IPS DF 6.9 (cell line): ENCODE results near the gene GTF2E1.
"Not testable (repeated sequence)": the region's sequence is repeated elsewhere in the genome, so short reads cannot be mapped to it uniquely, and the experiment has no call there.

Experiments used
- DNase-seq: peaks from one replicate; pipeline ENCODE4 v3.0.0-alpha.2; 2013; ENCODE audit warnings: low read depth, low spot score
- H3K27ac ChIP-seq: one replicate; pipeline ENCODE4 v1.5.1; 2013; ENCODE audit warnings: low read length, control low read depth
- H3K27me3 ChIP-seq: 2 replicates; pipeline ENCODE4 v1.6.1; 2013; ENCODE audit warnings: mild to moderate bottlenecking, low read length; ENCODE audit not compliant: control insufficient read depth, insufficient read depth
- H3K36me3 ChIP-seq: 2 replicates; pipeline ENCODE4 v1.6.1; 2013; ENCODE audit warnings: low read length; ENCODE audit not compliant: control insufficient read depth, insufficient read depth
- H3K4me1 ChIP-seq: 2 replicates; pipeline ENCODE4 v1.6.1; 2013; ENCODE audit warnings: low read length; ENCODE audit not compliant: control insufficient read depth, insufficient read depth
- H3K4me3 ChIP-seq: 2 replicates; pipeline ENCODE4 v1.5.1; 2013; ENCODE audit warnings: mild to moderate bottlenecking, low read length
- H3K9me3 ChIP-seq: 2 replicates; pipeline ENCODE4 v1.6.1; 2013; ENCODE audit warnings: low read length, inconsistent platforms; ENCODE audit not compliant: control insufficient read depth, insufficient read depth
- WGBS: extraction: QIAGEN DNeasy Blood & Tissue Kit; methylation state at CpG from one replicate; pipeline ENCODE4 v1.1.7; 2013; ENCODE audit warnings: mixed read lengths, missing lambda C conversion rate; ENCODE audit not compliant: insufficient read length, insufficient coverage; 5-methylcytosine and 5-hydroxymethylcytosine counted together

GTF2E1 gene

DNA sequence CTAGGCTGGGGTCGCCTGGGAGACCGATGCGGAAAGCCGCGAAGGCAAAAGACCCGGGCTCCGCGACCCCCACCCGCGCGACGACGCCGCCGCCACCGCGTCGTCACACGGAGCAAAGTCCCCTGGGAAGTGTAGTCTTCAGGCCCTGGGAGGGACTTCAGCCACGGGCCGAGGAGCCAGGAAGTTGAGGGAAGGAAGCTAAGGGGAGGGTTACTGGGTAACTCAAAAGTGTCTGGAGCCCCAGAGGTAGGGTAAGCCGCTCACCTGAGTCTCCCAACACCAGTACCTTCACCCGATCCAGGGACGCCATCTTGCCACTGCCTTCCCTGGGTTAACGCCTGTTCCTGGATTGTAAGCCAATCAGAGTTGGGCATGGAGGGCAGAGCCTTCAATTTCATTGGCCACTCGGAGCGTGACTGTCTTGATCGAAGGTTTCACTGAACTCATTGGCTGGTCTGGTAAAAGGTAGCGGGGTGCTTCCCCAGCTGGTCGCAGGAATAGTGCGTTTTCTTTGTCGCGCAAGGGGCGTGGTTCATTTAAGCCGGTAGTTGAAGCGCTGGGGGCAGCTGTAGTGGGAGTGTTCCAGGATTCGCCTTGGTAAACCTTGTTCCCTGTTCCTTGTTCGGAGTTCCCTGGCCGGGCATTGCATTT, at the start of gene GTF2E1, which contains the start of gene RABL3:
GTF2E1 (plus strand) TSS at position 547 of the 651 bp plus-strand sequence. CDS start 7,809 bp downstream, outside the sequence.
RABL3 (minus strand) TSS at position 319 of the 651 bp plus-strand sequence; CDS start at position 310, 9 bp downstream.
- Histone ChIP-seq H3K27ac (no peak within 1 kb of the TSS), H3K9me3 (0 out of 2 replicates have a peak, but pooled peaks cover 2% of the 10 kb centered on the region), H3K36me3 (no peaks in the 10 kb centered on the region), H3K4me3 (peak within 1 kb of the TSS; percentile 88), H3K27me3 (no peaks in the 10 kb centered on the region), H3K4me1 (0 out of 2 replicates have a peak, but pooled peaks cover 2% of the 10 kb centered on the region)
- peak; percentile 99 for DNase-seq
- no CpG with 5 or more reads among the region's 39 CpGs for WGBS

DNA sequence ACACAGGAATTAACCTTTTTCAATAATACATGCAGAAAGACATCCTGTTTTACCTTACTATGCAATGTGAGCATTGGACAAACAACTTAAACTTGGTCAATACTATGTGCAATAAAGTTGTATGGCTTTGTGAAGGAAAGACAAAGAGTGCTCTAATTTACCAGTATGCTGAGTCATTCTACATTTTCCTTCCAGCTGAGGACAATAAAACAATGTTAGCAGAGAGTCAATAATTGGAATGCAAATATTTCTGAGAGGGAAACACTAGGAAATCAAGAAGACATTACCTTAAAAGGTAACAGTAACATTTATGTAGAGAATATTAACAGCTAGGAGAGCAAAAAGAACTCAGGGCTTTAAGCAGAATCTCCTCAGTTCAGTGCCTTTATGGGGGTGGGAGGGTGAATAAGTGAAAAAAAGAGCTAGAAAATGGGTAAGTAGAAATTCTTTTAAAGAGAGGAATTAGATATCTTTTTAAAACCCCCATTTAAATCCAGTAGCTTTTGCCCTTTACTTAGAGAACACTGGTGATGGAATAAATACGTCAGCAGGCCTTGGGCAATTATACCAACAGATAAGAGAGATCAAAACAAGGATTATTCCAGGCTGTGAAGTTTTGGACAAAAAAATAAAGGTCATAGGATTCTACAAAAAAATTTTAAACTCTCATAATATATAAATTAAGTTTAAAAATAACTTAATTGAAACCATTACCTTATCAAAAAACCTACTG, 48.9 kb upstream of the GTF2E1 start:
- Histone ChIP-seq H3K27me3 (no peaks in the 10 kb centered on the region), H3K9me3 (no peaks in the 10 kb centered on the region), H3K36me3 (no peaks in the 10 kb centered on the region), H3K4me1 (no peaks in the 10 kb centered on the region), H3K27ac (no peak overlapping the region), H3K4me3 (no peak overlapping the region)
- no peak for DNase-seq
- no CpG with 5 or more reads among the region's 1 CpG for WGBS

DNA sequence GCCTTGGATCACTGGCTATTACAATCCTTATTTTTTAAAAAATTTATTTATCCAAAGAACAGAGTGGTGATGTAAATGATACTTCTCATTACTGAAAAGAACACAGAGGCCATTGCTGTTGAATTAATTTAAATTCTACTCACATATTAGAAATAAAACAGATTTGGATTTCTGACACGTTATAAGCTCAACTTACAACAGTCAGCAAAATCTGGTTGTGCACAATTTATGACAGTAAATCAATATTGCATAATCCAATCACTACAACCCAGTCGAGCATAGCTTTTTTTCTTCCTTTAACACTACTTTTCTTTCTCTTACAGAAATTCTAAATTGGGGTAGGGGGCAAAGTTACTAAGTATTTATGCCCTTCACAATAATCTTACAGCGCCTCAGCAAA, 43.2 kb upstream of the GTF2E1 start:
- Histone ChIP-seq H3K9me3 (no peaks in the 10 kb centered on the region), H3K27ac (no peak overlapping the region), H3K4me1 (no peaks in the 10 kb centered on the region), H3K36me3 (no peaks in the 10 kb centered on the region; the same call in 1 of the 2 replicates), H3K27me3 (no peaks in the 10 kb centered on the region), H3K4me3 (no peak overlapping the region)
- no peak for DNase-seq
- no CpG with 5 or more reads among the region's 3 CpGs for WGBS

DNA sequence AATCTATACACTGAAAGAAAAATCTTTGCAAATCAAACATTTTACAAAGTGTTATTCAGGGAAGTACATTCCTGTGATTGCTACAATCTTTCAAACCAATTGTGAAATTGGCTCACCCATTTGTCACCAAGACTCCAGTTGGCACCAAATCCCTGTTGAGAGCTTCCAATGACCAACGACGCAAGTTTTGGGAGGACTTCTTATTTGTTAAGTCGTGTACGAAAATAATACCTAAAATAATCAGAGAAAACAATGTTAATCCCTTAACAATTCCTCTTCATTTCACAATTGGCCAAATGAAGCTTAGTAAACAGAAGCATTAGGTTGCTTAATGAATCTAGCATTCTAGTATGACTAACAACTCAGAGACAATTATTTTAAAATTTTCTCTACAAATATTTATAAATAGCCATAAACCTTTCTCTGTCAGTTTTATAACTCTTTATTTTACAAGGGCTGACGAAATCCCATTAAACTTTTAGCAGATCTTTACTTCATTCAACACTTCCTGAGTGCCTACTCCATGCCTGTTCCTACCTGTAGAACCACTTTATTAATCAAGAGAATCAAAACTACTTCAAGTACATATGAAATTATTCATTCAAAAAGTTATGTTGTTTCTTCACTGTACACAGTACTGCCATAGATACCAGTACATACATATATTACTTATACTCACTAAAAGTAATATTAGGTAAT, 36.5 kb upstream of the GTF2E1 start:
- no peak for DNase-seq
- Histone ChIP-seq H3K27ac (no peak overlapping the region), H3K9me3 (no peaks in the 10 kb centered on the region), H3K36me3 (no peaks in the 10 kb centered on the region; the same call in 1 of the 2 replicates), H3K4me3 (no peak overlapping the region), H3K27me3 (no peaks in the 10 kb centered on the region), H3K4me1 (no peaks in the 10 kb centered on the region)
- no CpG with 5 or more reads among the region's 5 CpGs for WGBS

DNA sequence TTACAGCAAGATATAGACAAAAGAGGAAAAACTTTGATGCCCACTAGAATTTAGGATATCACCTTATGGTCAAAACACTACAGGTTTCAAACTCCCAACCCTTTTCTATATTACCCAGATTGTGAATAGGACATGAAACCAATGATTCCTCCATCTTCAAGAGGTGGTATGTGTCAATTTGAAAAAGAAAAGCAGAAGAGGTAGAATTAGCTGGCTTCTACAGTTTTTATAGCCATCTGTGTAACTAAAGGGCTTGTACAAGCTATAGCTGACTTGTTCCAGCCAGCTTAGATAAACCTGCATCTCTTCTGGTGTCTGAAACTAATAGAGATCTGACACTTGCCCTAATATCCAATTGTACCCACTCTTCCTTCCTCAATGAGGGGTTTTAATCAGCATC, 35.6 kb upstream of the GTF2E1 start:
- no peak for DNase-seq
- no peaks in the 10 kb centered on the region for H3K9me3 ChIP-seq
- H3K4me1 ChIP-seq = no peaks in the 10 kb centered on the region
- H3K4me3 ChIP-seq = no peak overlapping the region
- H3K36me3 ChIP-seq = no peaks in the 10 kb centered on the region; the same call in 1 of the 2 replicates
- no peaks in the 10 kb centered on the region for H3K27me3 ChIP-seq
- no peak overlapping the region for H3K27ac ChIP-seq

DNA sequence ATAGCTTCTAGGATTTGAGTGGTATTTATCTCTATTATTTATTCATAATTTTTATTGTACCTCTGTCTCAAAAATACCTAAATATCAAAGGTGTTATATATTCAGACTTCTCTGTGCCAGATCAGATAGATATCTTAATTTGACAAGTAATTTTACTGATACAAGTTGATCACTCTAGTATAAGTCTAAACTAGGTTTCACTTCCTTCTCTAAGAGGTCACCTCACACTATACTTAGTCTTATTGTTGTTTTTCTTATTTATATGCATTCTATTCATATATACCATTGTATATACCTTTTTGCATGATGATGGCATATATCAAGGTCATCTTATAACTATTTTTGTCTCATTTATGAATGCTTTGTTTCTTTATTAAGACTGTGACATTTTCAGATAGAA, 34.1 kb upstream of the GTF2E1 start:
- H3K4me3 ChIP-seq = no peak overlapping the region
- H3K27me3 ChIP-seq = no peaks in the 10 kb centered on the region
- H3K9me3 ChIP-seq = no peaks in the 10 kb centered on the region
- H3K36me3 ChIP-seq = no peaks in the 10 kb centered on the region
- no peak overlapping the region for H3K27ac ChIP-seq
- no peak for DNase-seq
- no peaks in the 10 kb centered on the region for H3K4me1 ChIP-seq

DNA sequence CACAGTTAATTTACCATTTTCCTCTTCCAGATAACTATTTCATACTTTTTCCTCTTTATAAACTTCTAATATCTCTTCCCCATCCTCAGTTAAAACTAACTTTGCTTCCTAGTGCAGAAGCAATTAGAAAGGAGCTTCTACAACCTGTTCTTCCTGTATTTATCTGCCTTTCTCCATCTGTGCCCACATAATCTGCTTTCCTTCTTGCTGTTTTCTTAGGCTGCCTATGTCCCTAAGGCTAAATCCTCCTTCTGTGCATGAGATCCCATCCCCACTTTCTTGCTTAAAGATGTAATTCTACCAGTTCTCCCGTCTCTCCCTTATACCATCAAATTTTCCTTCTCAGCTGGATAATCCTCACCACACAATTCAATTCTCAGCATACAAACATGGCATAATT, 32.2 kb upstream of the GTF2E1 start:
- 100% methylated on average over 1 of the region's 1 CpG for WGBS
- Histone ChIP-seq H3K4me1 (no peaks in the 10 kb centered on the region), H3K27me3 (no peaks in the 10 kb centered on the region), H3K36me3 (no peaks in the 10 kb centered on the region), H3K9me3 (no peaks in the 10 kb centered on the region), H3K27ac (no peak overlapping the region), H3K4me3 (no peak overlapping the region)
- no peak for DNase-seq

DNA sequence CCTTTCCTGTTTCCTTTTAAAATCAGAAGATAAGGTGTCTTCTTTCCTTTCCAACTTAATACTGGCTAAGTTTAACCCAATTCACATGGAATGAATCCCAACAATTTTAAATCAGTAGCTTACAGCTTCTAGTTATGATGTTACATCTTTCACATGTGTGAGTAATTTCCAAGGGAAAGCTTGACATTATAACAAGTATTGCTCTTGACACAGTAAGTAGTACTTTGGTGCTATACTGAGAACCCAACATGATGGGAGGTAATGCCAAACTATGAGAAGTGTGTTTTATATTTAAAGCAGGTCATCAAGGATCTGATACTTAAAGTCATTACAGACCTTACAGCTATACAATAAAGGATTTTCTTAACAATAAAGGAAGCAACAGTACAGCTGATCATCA, 29.3 kb upstream of the GTF2E1 start:
- Histone ChIP-seq H3K4me1 (no peaks in the 10 kb centered on the region), H3K36me3 (no peaks in the 10 kb centered on the region), H3K27me3 (no peaks in the 10 kb centered on the region), H3K4me3 (no peak overlapping the region), H3K27ac (no peak overlapping the region), H3K9me3 (no peaks in the 10 kb centered on the region)
- DNase-seq = no peak

DNA sequence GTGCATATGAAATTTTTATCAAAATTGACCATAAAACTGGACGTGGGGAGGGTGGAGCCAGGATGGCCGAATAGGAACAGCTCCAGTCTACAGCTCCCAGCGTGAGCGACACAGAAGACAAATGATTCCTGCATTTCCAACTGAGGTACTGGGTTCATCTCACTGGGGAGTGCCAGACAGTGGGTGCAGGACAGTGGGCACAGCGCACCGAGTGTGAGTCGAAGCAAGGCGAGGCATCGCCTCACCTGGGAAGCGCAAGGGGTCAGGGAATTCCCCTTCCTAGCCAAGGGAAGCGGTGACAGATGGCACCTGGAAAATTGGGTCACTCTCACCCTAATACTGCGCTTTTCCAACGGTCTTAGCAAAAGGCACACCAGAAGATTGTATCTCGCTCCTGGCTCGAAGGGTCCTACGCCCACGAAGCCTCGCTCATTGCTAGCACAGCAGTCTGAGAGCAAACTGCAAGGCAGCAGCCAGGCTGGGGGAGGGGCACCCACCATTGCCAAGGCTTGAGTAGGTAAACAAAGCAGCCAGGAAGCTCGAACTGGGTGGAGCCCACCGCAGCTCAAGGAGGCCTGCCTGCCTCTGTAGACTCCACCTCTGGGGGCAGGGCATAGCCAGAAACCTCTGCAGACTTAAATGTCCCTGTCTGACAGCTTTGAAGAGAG, 23.2 kb upstream of the GTF2E1 start:
- DNase-seq, H3K9me3 ChIP-seq, H3K27me3 ChIP-seq, H3K4me1 ChIP-seq, H3K27ac ChIP-seq, H3K36me3 ChIP-seq: not testable (repeated sequence)
- H3K4me3 ChIP-seq = peak overlapping the region; percentile 52; the same call in 1 of the 2 replicates
- no CpG with 5 or more reads among the region's 20 CpGs for WGBS

DNA sequence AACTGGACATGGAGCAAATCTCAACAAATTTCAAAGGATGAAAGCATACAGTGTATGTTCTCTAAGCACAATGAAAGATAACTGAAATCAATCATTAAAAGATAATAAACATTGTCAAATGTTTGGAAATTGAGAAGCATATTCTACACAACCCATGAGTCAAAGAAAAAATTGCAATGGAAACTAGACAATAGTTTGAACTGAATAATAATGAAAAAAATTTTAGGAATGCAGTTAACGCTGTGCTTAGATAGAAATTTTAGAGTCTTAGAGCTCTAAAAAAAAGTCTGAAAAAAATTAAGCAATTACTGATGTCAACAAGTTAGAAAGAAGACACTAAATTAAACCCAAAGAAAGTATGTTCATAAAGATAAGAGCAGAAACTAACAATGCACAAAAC, 15.8 kb upstream of the GTF2E1 start:
- Histone ChIP-seq H3K4me1 (no peaks in the 10 kb centered on the region), H3K36me3 (no peaks in the 10 kb centered on the region), H3K27ac (no peak overlapping the region), H3K4me3 (no peak overlapping the region), H3K9me3 (no peaks in the 10 kb centered on the region), H3K27me3 (no peaks in the 10 kb centered on the region)
- WGBS = no CpG with 5 or more reads among the region's 1 CpG
- DNase-seq = no peak
